HEK293 (cell line): ENCODE measurements around the gene AMPD3.

Source experiments
- TF ChIP-seq, protein P1 (sequence below): fragments of 450-650 bp; formaldehyde crosslinking; IDR thresholded peaks from 2 replicates; pipeline ENCODE4 v1.5.1; 2016; ENCODE audit warnings: missing biosample characterization, missing genetic modification characterization
- TF ChIP-seq, protein P2 (sequence below): fragments of 450-650 bp; formaldehyde crosslinking; IDR thresholded peaks from 2 replicates; pipeline ENCODE4 v1.5.1; 2016; ENCODE audit warnings: missing biosample characterization, missing genetic modification characterization, low read depth

- TF ChIP-seq, protein P1, sequence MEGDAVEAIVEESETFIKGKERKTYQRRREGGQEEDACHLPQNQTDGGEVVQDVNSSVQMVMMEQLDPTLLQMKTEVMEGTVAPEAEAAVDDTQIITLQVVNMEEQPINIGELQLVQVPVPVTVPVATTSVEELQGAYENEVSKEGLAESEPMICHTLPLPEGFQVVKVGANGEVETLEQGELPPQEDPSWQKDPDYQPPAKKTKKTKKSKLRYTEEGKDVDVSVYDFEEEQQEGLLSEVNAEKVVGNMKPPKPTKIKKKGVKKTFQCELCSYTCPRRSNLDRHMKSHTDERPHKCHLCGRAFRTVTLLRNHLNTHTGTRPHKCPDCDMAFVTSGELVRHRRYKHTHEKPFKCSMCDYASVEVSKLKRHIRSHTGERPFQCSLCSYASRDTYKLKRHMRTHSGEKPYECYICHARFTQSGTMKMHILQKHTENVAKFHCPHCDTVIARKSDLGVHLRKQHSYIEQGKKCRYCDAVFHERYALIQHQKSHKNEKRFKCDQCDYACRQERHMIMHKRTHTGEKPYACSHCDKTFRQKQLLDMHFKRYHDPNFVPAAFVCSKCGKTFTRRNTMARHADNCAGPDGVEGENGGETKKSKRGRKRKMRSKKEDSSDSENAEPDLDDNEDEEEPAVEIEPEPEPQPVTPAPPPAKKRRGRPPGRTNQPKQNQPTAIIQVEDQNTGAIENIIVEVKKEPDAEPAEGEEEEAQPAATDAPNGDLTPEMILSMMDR (tag by site-specific recombination): no peak
- TF ChIP-seq, protein P2, sequence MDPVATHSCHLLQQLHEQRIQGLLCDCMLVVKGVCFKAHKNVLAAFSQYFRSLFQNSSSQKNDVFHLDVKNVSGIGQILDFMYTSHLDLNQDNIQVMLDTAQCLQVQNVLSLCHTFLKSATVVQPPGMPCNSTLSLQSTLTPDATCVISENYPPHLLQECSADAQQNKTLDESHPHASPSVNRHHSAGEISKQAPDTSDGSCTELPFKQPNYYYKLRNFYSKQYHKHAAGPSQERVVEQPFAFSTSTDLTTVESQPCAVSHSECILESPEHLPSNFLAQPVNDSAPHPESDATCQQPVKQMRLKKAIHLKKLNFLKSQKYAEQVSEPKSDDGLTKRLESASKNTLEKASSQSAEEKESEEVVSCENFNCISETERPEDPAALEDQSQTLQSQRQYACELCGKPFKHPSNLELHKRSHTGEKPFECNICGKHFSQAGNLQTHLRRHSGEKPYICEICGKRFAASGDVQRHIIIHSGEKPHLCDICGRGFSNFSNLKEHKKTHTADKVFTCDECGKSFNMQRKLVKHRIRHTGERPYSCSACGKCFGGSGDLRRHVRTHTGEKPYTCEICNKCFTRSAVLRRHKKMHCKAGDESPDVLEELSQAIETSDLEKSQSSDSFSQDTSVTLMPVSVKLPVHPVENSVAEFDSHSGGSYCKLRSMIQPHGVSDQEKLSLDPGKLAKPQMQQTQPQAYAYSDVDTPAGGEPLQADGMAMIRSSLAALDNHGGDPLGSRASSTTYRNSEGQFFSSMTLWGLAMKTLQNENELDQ (tag by site-specific recombination): no peak
These were observed 11.9 kb upstream of the AMPD3 start for GRCh38 chr11:10443152-10443551.
